H9 (cell line): ENCODE measurements around the gene FUT8. TPM values are rescaled to one million over a fixed set of nuclear protein-coding genes. Genes with fewer than 3 reads are reported as not detected.

Experiments used
- DNase-seq: peaks from one replicate; pipeline ENCODE4 v3.0.0-alpha.2; 2017
- H2AFZ ChIP-seq: one replicate; pipeline ENCODE4 v1.6.1; 2013; ENCODE audit warnings: mild to moderate bottlenecking, low read length, control low read depth, moderate library complexity
- H2AK5ac ChIP-seq: 2 replicates; pipeline ENCODE4 v1.6.1; 2013; ENCODE audit warnings: low read length, control low read depth, mixed read lengths; ENCODE audit not compliant: insufficient read length
- H2BK120ac ChIP-seq: one replicate; pipeline ENCODE4 v1.6.1; 2013; ENCODE audit warnings: low read depth, mild to moderate bottlenecking, low read length, control low read depth, inconsistent platforms; ENCODE audit not compliant: poor library complexity, severe bottlenecking
- H2BK12ac ChIP-seq: 2 replicates; pipeline ENCODE4 v1.6.1; 2013; ENCODE audit warnings: low read length, control low read depth, mixed read lengths, low read depth; ENCODE audit not compliant: insufficient read length
- H2BK15ac ChIP-seq: 2 replicates; pipeline ENCODE4 v1.6.1; 2013; ENCODE audit warnings: low read depth, low read length, control low read depth
- H2BK20ac ChIP-seq: one replicate; pipeline ENCODE4 v1.6.1; 2013; ENCODE audit warnings: low read depth, mild to moderate bottlenecking, low read length, control low read depth, inconsistent platforms; ENCODE audit not compliant: poor library complexity, severe bottlenecking
- H2BK5ac ChIP-seq: 2 replicates; pipeline ENCODE4 v1.6.1; 2013; ENCODE audit warnings: low read length, control low read depth, mixed read lengths; ENCODE audit not compliant: insufficient read length
- H3K14ac ChIP-seq: 2 replicates; pipeline ENCODE4 v1.6.1; 2013; ENCODE audit warnings: low read length, control low read depth; ENCODE audit not compliant: insufficient read depth
- H3K18ac ChIP-seq: 2 replicates; pipeline ENCODE4 v1.6.1; 2013; ENCODE audit warnings: low read depth, mild to moderate bottlenecking, mixed read lengths, low read length, control low read depth; ENCODE audit not compliant: insufficient read length
- H3K23ac ChIP-seq: 2 replicates; pipeline ENCODE4 v1.6.1; 2013; ENCODE audit warnings: low read length, control low read depth, mixed read lengths, low read depth; ENCODE audit not compliant: insufficient read length
- H3K23me2 ChIP-seq: 2 replicates; pipeline ENCODE4 v1.6.1; 2013; ENCODE audit warnings: low read depth, mild to moderate bottlenecking, mixed read lengths, low read length, control low read depth; ENCODE audit not compliant: insufficient read length, poor library complexity, severe bottlenecking
- H3K27ac ChIP-seq: 2 replicates; pipeline ENCODE4 v1.5.1; 2013; ENCODE audit warnings: low read length, control low read depth, mixed read lengths, low read depth; ENCODE audit not compliant: insufficient read length
- H3K27me3 ChIP-seq: 2 replicates; pipeline ENCODE4 v1.6.1; 2013; ENCODE audit warnings: low read length, control low read depth, inconsistent platforms; ENCODE audit not compliant: insufficient read depth
- H3K4ac ChIP-seq: 2 replicates; pipeline ENCODE4 v1.6.1; 2013; ENCODE audit warnings: low read depth, mild to moderate bottlenecking, control low read depth, inconsistent platforms, low read length, moderate library complexity
- H3K4me1 ChIP-seq: 2 replicates; pipeline ENCODE4 v1.6.1; 2013; ENCODE audit warnings: low read length, control low read depth, inconsistent platforms; ENCODE audit not compliant: insufficient read depth
- H3K4me2 ChIP-seq: 2 replicates; pipeline ENCODE4 v1.6.1; 2013; ENCODE audit warnings: low read length, control low read depth, mixed read lengths; ENCODE audit not compliant: insufficient read length, insufficient read depth
- H3K56ac ChIP-seq: 2 replicates; pipeline ENCODE4 v1.6.1; 2013; ENCODE audit warnings: low read depth, mild to moderate bottlenecking, mixed read lengths, low read length, control low read depth; ENCODE audit not compliant: insufficient read length
- H3K79me1 ChIP-seq: 2 replicates; pipeline ENCODE4 v1.6.1; 2013; ENCODE audit warnings: low read depth, mild to moderate bottlenecking, moderate library complexity, low read length, control low read depth, inconsistent platforms; ENCODE audit not compliant: insufficient read depth, poor library complexity, severe bottlenecking
- H3K79me2 ChIP-seq: 2 replicates; pipeline ENCODE4 v1.6.1; 2013; ENCODE audit warnings: low read length, control low read depth, inconsistent platforms; ENCODE audit not compliant: insufficient read depth
- H3K9ac ChIP-seq: 2 replicates; pipeline ENCODE4 v1.6.1; 2013; ENCODE audit warnings: low read length, control low read depth, mixed read lengths; ENCODE audit not compliant: insufficient read length; ENCODE audit errors: extremely low read depth
- H3K9me3 ChIP-seq: one replicate; pipeline ENCODE4 v1.6.1; 2013; ENCODE audit warnings: low read depth, low read length, inconsistent platforms; ENCODE audit not compliant: control insufficient read depth
- H3T11ph ChIP-seq: one replicate; pipeline ENCODE4 v1.6.1; 2013; ENCODE audit warnings: mild to moderate bottlenecking, low read length, control low read depth, inconsistent platforms
- H4K20me1 ChIP-seq: one replicate; pipeline ENCODE4 v1.6.1; 2013; ENCODE audit not compliant: control insufficient read depth, insufficient read length, insufficient read depth
- H4K5ac ChIP-seq: 2 replicates; pipeline ENCODE4 v1.6.1; 2013; ENCODE audit warnings: low read depth, mild to moderate bottlenecking, mixed read lengths, low read length, control low read depth; ENCODE audit not compliant: insufficient read length
- H4K8ac ChIP-seq: replicated peaks from 2 replicates; pipeline ENCODE4 v1.6.1; 2013; ENCODE audit warnings: low read length, control low read depth, mixed read lengths, low read depth; ENCODE audit not compliant: insufficient read length
- H4K91ac ChIP-seq: 2 replicates; pipeline ENCODE4 v1.6.1; 2013; ENCODE audit warnings: low read depth, mild to moderate bottlenecking, moderate library complexity, mixed read lengths, low read length, control low read depth; ENCODE audit not compliant: insufficient read length
- H3K27ac Mint-ChIP-seq, 3 experiments: 2 replicates in 2 of 3; 3 replicates in 1 of 3; pipeline ENCODE4 v1.8.0; 2020 to 2021; ENCODE audit warnings: mixed read lengths in 3 of 3, mild to moderate bottlenecking in 1 of 3, moderate library complexity in 1 of 3
- H3K27me3 Mint-ChIP-seq: 2 replicates; pipeline ENCODE4 v1.8.0; 2021; ENCODE audit warnings: low read depth, mild to moderate bottlenecking, moderate library complexity, mixed read lengths
- H3K36me3 Mint-ChIP-seq, 3 experiments: 2 replicates in 2 of 3; 3 replicates in 1 of 3; pipeline ENCODE4 v1.8.0; 2020 to 2021; ENCODE audit warnings: low read depth in 3 of 3, mixed read lengths in 3 of 3; ENCODE audit not compliant: insufficient read depth in 1 of 3
- H3K4me1 Mint-ChIP-seq, 2 experiments: 2 replicates each; pipeline ENCODE4 v1.8.0; 2020; ENCODE audit warnings: mixed read lengths in 2 of 2
- H3K4me3 Mint-ChIP-seq, 2 experiments: 2 replicates in 1 of 2; 3 replicates in 1 of 2; pipeline ENCODE4 v1.8.0; 2020 to 2021; ENCODE audit warnings: mild to moderate bottlenecking in 2 of 2, mixed read lengths in 2 of 2, moderate library complexity in 1 of 2
- H3K9me3 Mint-ChIP-seq, 2 experiments: 2 replicates in 1 of 2; 3 replicates in 1 of 2; pipeline ENCODE4 v1.8.0; 2020; ENCODE audit warnings: mild to moderate bottlenecking in 2 of 2, mixed read lengths in 2 of 2, moderate library complexity in 1 of 2
- CTCF ChIP-seq: fragments of 200-600 bp; sonication (generic); conservative IDR thresholded peaks from 3 replicates; pipeline ENCODE4 v1.8.0; 2021; ENCODE audit warnings: antibody characterized with exemption, mild to moderate bottlenecking
- WGBS: extraction: QIAGEN DNeasy Blood & Tissue Kit; methylation state at CpG from one replicate; pipeline ENCODE4 v1.1.7; 2013; ENCODE audit warnings: missing lambda C conversion rate, low lambda C conversion rate, mixed read lengths; ENCODE audit not compliant: insufficient read length; ENCODE audit errors: extremely low coverage; 5-methylcytosine and 5-hydroxymethylcytosine counted together
- total RNA-seq: library from RNA; stranded (reverse); gene quantifications from 2 replicates; pipeline ENCODE4 v1.2.1, GENCODE V29; 2021

FUT8 gene
- total RNA-seq, 1 experiment from 2014 or later: 44.3 TPM

- H3T11ph ChIP-seq: no peak overlapping the region
- no peak overlapping the region for H2BK15ac ChIP-seq
- Mint-ChIP-seq H3K4me1 (peaks cover 5 to 9% of the 10 kb centered on the region in 2 experiments), H3K4me3 (no peak overlapping the region), H3K27me3 (no peaks in the 10 kb centered on the region), H3K36me3 (peaks cover 8 to 23% (median 15%) of the 10 kb centered on the region in 3 experiments; a peak in 6 of 7 replicates), H3K27ac (no peak overlapping the region), H3K9me3 (peaks cover 5 to 10% of the 10 kb centered on the region in 2 experiments; a peak in 4 of 5 replicates)
- no peak overlapping the region for H2AK5ac ChIP-seq
- no peak overlapping the region for H2BK5ac ChIP-seq
- no peak for TF ChIP-seq CTCF
- H3K9ac ChIP-seq: no peak overlapping the region
- no peaks in the 10 kb centered on the region for H3K27me3 ChIP-seq
- H3K14ac ChIP-seq: no peak overlapping the region
- no peak overlapping the region for H2BK20ac ChIP-seq
- H3K18ac ChIP-seq: no peak overlapping the region
- no peak overlapping the region for H3K4me2 ChIP-seq
- DNase-seq: no peak
- no peaks in the 10 kb centered on the region for H3K4me1 ChIP-seq
- no peaks in the 10 kb centered on the region for H3K9me3 ChIP-seq
- H2AFZ ChIP-seq: no peak overlapping the region
- no peak overlapping the region for H3K23ac ChIP-seq
- H4K20me1 ChIP-seq: no peaks in the 10 kb centered on the region
- no peak overlapping the region for H3K4ac ChIP-seq
- H4K8ac ChIP-seq: no peak overlapping the region
- no peaks in the 10 kb centered on the region for H3K79me2 ChIP-seq
- H3K23me2 ChIP-seq: no peaks in the 10 kb centered on the region
- H2BK120ac ChIP-seq: no peak overlapping the region
- WGBS: no CpG with 5 or more reads among the region's 3 CpGs
- H4K91ac ChIP-seq: no peak overlapping the region
- no peak overlapping the region for H3K27ac ChIP-seq
- no peaks in the 10 kb centered on the region for H3K79me1 ChIP-seq
- H3K56ac ChIP-seq: no peak overlapping the region
- H2BK12ac ChIP-seq: no peak overlapping the region
- no peak overlapping the region for H4K5ac ChIP-seq
Observed at GRCh38 chr14:65453807-65454480, 41.4 kb downstream of the FUT8 start.
